ENCODE results near the gene BRF1.

DNA sequence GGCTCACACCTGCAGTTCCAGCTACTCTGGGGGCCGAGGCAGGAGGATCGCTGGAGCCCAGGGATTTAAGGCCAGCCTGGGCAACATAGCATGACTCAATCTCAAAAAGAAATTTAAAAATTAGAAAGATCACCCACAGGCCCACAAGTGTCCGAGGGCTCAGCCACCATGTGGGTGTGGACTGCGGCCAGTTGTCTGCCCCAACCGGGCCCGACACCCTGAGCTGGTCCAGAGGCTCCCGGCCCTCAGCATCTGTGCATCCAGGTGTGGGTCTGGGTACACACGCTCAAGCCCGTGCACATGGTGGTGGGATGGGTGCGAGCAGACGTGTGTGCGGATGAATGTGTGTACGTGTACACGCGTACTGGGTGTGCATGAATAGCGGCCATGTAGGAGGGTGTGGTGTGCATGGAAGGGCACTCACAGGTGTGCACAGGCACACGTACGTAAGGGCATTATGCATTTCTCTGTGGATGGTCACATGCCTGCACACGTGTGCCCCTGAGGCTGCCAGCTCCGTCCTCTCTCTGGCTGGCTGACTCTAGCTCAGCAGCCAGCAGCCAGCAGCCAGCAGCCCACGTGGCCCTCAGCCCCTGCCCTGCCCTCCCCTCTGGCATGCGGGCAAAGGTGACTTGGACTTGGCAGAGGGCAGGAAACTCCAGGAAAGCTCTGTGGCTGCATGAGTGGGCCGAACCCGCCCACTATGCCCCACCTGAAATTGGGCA lies 96.4 kb downstream of the BRF1 start:
- TF ChIP-seq, protein P1, sequence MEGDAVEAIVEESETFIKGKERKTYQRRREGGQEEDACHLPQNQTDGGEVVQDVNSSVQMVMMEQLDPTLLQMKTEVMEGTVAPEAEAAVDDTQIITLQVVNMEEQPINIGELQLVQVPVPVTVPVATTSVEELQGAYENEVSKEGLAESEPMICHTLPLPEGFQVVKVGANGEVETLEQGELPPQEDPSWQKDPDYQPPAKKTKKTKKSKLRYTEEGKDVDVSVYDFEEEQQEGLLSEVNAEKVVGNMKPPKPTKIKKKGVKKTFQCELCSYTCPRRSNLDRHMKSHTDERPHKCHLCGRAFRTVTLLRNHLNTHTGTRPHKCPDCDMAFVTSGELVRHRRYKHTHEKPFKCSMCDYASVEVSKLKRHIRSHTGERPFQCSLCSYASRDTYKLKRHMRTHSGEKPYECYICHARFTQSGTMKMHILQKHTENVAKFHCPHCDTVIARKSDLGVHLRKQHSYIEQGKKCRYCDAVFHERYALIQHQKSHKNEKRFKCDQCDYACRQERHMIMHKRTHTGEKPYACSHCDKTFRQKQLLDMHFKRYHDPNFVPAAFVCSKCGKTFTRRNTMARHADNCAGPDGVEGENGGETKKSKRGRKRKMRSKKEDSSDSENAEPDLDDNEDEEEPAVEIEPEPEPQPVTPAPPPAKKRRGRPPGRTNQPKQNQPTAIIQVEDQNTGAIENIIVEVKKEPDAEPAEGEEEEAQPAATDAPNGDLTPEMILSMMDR (IDR thresholded peaks at IDR 0.05) = no peak
- no peak for TF ChIP-seq EZH2 (IDR thresholded peaks at IDR 0.05)
